K562 (cell line): ENCODE data around the gene LILRA5.

Experiments used
- MTF1 ChIP-seq: fragments of 250-450 bp; sonication (Bioruptor Pico); IDR thresholded peaks from 2 replicates; pipeline ENCODE4 v1.9.0; 2021; ENCODE audit warnings: moderate library complexity, mild to moderate bottlenecking, inconsistent platforms, borderline replicate concordance
- NFATC3 ChIP-seq: fragments of 450-650 bp; IDR thresholded peaks from 2 replicates; pipeline ENCODE4 v1.6.1; 2017; ENCODE audit warnings: mild to moderate bottlenecking
- TRIM24 ChIP-seq, 2 experiments: fragments of 450-650 bp; IDR thresholded peaks; 2 replicates each; pipeline ENCODE4 v1.6.1; 2016
- TF ChIP-seq, protein P1 (sequence below), 2 experiments: fragments of 450-650 bp; formaldehyde crosslinking in 1 of 2; IDR thresholded peaks; 2 replicates each; pipeline versions ENCODE4 v1.4.0 to v1.6.1; 2014 to 2020; ENCODE audit warnings: mild to moderate bottlenecking in 2 of 2, borderline replicate concordance in 1 of 2, low read depth in 1 of 2

GRCh38 chr19:54354761-54355160, 41.8 kb upstream of the LILRA5 start:
- TF ChIP-seq, protein P1, sequence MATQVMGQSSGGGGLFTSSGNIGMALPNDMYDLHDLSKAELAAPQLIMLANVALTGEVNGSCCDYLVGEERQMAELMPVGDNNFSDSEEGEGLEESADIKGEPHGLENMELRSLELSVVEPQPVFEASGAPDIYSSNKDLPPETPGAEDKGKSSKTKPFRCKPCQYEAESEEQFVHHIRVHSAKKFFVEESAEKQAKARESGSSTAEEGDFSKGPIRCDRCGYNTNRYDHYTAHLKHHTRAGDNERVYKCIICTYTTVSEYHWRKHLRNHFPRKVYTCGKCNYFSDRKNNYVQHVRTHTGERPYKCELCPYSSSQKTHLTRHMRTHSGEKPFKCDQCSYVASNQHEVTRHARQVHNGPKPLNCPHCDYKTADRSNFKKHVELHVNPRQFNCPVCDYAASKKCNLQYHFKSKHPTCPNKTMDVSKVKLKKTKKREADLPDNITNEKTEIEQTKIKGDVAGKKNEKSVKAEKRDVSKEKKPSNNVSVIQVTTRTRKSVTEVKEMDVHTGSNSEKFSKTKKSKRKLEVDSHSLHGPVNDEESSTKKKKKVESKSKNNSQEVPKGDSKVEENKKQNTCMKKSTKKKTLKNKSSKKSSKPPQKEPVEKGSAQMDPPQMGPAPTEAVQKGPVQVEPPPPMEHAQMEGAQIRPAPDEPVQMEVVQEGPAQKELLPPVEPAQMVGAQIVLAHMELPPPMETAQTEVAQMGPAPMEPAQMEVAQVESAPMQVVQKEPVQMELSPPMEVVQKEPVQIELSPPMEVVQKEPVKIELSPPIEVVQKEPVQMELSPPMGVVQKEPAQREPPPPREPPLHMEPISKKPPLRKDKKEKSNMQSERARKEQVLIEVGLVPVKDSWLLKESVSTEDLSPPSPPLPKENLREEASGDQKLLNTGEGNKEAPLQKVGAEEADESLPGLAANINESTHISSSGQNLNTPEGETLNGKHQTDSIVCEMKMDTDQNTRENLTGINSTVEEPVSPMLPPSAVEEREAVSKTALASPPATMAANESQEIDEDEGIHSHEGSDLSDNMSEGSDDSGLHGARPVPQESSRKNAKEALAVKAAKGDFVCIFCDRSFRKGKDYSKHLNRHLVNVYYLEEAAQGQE (IDR thresholded peaks at IDR 0.05; ENCODE audit: borderline replicate concordance): no peak
- TF ChIP-seq, protein P1 (CRISPR knock-in tag; IDR thresholded peaks at IDR 0.05; ENCODE audit: low read depth): no peak
- TF ChIP-seq MTF1 (CRISPR knock-in tag) (no peak), TRIM24 (IDR thresholded peaks at IDR 0.05) (no peak), NFATC3 (no peak)
